Stimulated activated naive CD4-positive, alpha-beta T cell (primary cell): ENCODE measurements around the gene IL27RA.
"Not testable (repeated sequence)": the region's sequence is repeated elsewhere in the genome, so short reads cannot be mapped to it uniquely, and the experiment has no call there.

ENCODE experiments used
- DNase-seq, 6 experiments: peaks; one replicate each; lab custom pipeline; 2025; lab: John Stamatoyannopoulos, UW

Gene IL27RA

DNA sequence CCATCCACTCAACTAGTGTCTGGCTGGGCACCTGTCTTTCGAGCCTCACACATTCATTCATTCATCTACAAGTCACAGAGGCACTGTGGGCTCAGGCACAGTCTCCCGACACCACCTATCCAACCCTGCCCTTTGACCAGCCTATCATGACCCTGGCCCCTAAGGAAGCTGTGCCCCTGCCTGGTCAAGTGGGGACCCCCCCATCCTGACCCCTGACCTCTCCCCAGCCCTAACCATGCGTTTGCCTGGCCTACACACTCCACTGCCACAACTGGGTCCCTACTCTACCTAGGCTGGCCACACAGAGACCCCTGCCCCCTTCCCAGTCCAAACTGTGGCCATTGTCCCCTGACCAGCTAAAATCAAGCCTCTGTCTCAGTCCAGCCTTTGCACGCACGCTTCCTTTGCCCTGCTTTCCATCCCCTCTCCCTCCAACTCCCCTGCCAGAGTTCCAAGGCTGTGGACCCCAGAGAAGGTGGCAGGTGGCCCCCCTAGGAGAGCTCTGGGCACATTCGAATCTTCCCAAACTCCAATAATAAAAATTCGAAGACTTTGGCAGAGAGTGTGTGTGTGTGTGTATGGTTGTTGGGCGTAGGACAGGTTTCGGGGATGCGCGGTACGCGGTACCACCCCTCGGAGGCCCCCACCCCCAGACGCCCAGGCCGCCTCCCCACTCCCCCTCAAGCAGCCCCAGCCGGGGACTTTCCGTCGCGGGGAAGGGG is 404 bp upstream of the IL27RA start:
- peak in 2 of 6 experiments; percentile 80 to 81 for DNase-seq

DNA sequence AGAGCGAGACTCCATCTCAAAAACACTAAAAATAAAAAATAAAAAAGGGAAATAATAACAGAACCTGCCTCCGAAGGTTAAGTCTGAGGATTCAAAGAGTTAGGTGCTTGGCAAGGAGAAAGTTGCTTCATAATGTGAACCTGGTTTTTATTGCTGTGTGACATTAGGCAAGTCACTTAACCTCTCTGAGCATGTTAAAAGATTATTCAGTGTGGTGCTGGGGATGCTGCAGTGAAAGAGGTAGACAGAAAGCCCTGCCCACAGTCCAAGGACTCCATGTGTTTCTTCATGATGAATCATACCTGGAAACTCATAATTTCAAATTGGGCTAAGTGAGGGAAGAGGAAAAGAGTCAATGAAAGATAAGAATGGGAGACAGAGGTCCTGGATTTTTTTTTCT is 2.4 kb downstream of the IL27RA start:
- DNase-seq, result no peak

DNA sequence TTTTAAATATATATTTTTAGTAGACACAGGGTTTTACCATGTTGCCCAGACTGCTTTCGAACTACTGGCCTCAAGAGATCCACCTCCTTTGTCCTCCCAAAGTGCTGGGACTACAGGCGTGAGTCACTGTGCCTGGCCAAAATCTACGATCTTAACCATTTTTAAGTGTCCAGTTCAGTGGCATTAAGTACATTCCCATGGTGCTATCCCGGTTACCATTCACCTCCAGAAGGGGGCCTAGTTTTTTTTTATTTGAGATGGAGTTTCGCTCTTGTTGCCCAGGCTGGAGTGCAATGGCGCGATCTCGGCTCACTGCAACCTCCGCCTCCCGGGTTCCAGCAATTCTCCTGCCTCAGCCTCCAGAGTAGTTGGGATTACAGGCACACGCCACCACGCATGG is 3.6 kb downstream of the IL27RA start:
- DNase-seq, result not testable (repeated sequence)

DNA sequence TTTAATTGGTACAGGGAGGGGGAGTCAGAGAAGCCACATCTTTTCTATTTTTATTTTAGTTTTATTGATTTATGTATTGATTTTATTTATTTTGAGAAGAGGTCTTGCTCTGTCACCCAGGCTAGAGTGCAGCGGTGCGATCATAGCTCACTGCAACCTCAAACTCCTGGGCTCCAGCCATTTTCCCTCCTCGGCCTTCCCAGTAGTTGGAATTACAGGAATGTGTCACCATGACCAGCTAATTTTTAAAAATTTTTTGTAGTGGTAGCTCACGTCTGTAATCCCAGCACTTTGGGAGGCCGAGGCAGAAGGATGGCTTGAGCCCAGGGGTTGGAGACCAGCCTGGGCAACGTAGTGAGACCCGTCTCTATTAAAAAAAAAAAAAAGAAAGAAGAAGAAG is 4.1 kb downstream of the IL27RA start:
- DNase-seq, result no peak

DNA sequence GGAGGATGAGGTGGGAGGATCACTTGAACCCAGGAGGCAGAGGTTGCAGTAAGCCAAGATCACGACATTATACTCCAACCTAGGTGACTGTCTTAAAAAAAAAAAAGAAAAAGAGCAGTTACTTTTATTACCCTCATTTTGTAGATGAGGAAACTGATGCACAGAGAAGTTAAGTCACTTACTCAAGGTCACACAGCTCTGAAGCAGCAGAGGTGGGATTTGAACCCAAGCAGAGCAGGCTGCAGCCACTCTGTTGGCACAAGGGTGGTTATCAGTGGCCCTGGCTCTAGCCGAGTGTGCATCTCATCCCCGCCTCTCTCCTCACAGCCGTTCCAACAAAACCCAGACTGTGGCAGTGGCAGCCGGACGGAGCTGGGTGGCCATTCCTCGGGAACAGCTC is 7.6 kb downstream of the IL27RA start:
- no peak for DNase-seq

DNA sequence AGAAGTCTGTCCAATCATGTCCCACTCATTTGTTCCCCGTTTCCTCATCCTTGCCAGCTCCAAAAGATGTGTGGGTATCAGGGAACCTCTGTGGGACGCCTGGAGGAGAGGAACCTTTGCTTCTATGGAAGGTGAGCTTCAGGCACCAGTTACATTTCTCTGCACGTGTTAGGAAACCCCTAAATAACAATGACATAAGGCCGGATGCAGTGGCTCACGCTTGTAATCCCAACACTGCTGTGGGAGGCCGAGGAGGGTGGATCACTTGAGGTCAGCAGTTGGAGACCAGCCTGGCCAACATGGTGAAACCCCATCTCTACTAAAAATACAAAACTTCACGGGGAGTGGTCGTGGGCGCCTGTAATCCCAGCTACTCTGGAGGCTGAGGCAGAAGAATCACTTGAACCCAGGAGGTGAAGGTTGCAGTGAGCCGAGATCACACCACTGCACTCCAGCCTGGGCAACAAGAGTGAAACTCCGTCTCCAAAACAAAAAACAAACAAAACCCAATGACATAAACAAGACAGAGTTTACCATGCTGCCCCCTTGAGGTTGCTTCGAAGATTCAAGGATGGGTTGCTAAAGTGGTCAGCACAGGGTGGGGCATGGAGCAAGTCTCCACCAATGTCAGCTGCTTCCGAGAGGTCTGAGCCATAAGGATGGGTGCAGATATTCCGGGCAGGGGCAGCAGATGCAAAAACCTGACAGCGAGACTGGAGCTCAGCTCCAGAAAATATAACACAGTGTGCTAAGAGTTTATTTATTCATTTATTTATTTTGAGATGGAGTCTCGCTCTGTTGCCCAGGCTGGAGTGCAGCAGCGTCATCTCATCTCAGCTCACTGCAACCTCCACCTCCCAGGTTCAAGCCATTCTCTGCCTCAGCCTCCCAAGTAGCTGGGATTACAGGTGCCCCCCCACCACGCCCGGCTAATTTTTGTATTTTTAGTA is 11.4 kb downstream of the IL27RA start:
- DNase-seq, result peak in 3 of 6 experiments; percentile 14 to 32 (median 23)

DNA sequence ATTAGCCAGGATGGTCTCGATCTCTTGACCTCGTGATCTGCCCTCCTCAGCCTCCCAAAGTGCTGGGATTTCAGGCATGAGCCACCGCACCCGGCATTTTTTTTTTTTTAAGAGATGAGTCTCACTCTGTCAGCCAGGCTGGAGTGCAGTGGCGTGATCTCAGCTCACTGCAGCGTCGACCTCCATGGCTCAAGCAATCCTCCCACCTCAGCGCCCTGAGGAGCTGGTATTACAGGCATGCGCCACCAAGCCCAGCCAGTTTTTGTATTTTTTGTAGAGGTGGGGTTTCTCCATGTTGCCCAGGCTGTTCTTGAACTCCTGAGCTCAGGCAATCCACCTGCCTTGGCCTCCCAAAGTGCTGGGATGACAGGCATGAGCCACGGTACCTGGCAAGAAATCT is 16.3 kb downstream of the IL27RA start:
- not testable (repeated sequence) for DNase-seq

DNA sequence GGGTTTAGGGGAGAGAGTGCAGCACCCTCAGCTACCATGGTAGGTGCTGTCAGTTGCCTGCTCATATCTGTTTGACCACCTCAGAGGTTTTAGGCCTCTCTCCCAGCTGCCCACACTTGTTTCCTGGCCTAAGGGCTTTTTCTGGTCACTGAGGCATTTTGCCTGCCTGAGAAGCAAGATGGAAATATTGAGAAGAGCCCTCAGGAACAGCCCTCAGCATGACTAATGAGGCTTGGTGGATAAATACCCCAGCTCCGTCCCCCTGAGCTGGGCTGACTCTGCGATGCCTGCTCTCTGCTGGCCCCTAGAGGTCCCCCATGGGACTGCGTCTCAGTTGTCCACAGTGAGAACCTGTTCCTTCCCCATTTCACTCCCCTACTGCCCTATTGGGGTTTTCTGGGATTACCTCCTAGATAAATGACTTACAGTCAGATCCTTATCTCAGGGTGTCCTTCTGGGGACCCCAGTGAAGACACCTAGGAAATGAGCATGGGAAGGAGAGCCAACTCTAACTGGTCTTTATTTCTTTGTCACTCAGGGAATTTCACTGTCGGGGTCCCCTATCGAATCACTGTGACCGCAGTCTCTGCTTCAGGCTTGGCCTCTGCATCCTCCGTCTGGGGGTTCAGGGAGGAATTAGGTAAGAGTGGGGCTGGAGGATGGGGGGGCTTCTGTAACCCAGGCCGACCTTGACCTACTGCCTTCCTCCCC is 17.0 kb downstream of the IL27RA start:
- DNase-seq, result peak; percentile 25 to 78 (median 66)

DNA sequence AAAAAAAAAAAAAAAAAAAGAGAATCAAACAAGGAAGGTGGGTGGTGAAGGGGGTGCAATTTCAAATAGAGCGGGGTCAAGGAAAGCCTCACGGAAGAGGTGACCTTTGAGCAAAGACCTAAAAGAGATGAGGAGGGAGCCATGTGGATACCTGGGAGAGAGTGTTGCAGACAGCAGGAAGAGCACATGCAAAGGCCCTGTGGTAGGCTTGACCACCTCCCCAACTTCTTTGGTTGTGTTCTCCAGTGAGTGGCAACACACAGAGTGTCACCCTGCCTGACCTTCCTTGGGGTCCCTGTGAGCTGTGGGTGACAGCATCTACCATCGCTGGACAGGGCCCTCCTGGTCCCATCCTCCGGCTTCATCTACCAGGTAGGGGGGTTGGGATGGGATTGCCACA is 18.9 kb downstream of the IL27RA start:
- DNase-seq, result no peak

DNA sequence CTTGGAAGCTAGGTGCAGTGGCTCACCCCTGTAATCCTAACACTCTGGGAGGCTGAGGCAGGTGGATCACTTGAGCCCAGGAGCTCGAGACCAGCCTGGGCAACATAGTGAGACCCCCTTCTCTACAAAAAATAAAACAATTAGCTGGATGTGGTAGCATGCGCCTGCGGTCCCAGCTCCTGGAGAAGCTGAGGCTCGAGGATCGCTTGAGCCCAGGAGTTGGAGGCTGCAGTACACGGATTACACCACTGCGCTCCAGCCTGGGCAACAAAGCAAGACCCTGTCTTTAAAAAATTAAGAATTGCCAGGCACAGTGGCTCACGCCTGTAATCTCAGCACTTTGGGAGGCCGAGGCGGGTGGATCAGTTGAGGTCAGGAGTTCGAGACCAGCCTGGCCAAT is 19.4 kb downstream of the IL27RA start:
- DNase-seq, result not testable (repeated sequence)

DNA sequence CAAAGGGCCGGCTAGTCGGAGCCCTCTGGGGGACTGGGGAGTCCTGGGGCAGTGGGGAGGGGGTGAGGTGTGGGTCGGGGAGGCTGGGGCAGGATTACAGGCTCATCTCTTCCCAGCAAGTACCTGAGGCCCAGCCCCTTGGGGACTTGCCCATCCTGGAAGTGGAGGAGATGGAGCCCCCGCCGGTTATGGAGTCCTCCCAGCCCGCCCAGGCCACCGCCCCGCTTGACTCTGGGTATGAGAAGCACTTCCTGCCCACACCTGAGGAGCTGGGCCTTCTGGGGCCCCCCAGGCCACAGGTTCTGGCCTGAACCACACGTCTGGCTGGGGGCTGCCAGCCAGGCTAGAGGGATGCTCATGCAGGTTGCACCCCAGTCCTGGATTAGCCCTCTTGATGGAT is 20.4 kb downstream of the IL27RA start:
- no peak for DNase-seq

DNA sequence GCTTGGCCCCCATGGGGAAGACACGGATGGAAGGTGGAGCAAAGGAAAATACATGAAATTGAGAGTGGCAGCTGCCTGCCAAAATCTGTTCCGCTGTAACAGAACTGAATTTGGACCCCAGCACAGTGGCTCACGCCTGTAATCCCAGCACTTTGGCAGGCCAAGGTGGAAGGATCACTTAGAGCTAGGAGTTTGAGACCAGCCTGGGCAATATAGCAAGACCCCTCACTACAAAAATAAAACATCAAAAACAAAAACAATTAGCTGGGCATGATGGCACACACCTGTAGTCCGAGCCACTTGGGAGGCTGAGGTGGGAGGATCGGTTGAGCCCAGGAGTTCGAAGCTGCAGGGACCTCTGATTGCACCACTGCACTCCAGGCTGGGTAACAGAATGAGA is 20.9 kb downstream of the IL27RA start:
- DNase-seq, result no peak

DNA sequence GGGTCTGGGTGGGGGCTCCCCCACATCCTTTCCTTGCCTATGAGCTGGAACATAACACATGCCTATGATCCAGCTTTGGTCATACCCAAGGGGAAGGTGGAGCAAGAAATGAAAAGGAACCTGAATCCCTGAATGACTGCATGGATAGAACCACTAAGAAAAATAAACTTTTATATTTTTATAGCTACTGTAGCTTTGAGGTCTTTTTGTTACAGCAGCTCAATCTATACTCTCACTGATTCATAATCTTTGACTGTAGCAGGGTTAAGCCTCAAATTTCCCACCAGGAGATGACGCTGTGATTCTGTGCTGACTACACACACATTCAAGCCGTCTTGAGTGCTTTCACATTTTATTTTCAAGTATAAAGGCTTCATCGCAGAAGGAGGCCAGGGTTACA is 21.5 kb downstream of the IL27RA start:
- DNase-seq, result no peak

DNA sequence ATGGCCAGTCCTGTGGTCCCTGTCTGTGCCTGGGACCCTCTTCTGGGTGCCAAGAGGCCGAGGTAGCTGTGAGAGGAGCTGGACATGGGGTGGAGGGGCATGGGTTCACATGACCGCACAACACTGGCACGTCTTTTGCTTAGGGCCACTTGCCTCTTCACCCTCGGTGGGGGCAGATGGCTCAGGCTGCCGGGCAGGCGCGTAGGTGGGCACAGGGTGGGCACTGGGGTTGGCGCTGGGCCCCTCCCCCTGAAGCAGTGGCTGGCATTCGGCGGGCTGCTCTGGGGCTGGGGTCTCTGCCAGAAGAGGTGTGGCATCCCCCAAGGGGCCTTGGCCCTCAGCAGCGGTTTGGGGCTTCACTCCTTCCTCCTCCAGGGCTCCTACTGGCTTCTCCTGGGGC is 21.9 kb downstream of the IL27RA start:
- DNase-seq, result no peak

DNA sequence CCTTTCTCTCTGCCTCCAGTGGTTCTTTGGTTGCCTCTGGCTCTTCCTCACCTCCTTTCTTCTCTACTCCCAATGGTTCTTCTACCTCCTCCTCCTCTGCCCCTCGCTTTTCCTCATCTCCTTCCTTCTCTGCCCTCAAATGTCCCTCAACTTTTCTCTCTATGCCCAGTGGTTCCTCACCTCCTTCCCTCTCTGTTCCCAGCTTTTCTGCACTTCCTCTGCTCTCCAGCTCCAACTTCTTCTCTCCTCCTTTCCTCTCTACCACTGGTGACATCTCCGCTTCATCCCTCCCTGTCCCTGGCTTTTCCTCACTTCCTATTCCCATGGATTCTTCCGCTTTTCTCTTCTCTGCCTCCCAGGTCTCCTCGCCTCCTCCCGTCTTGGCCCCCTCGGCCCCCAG is 22.5 kb downstream of the IL27RA start:
- DNase-seq, result no peak

DNA sequence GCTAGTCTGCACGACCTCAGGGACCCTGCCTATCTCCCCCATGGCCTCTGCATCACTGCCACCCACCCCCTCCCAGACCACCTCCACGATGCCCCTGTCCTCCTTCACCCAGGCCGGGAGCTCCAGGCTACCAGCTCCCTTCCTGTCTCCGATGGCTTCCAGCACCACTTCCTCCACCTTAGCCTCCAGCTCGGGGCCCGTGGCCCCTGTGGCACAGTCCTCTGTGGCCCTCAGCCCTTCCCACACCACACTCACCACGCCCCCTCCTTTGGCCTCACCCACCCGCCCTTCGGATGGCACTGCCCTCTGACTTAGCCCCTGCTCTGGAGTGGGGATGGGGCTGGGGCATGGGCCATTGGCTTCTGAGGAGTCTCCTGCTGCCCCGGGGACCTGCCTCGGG is 23.2 kb downstream of the IL27RA start:
- DNase-seq, result no peak

DNA sequence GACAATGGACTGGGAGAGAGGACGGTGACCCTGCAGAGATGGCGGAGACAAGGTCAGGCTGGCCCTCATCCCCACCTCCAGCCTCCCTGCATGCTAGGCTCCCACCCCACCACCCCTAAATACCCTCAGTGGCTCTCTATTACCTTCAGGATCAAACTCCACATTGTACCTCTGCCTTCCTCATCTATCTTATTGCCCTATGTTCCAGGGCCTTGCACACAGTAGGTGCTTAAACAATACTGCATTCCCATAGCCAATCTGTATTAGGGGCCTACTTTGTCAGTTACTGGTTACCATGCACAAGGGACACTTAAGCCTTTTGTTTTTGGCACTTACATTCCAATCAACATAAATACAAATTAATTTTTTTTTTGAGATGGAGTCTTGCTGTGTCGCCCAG is 23.8 kb downstream of the IL27RA start:
- DNase-seq, result no peak

DNA sequence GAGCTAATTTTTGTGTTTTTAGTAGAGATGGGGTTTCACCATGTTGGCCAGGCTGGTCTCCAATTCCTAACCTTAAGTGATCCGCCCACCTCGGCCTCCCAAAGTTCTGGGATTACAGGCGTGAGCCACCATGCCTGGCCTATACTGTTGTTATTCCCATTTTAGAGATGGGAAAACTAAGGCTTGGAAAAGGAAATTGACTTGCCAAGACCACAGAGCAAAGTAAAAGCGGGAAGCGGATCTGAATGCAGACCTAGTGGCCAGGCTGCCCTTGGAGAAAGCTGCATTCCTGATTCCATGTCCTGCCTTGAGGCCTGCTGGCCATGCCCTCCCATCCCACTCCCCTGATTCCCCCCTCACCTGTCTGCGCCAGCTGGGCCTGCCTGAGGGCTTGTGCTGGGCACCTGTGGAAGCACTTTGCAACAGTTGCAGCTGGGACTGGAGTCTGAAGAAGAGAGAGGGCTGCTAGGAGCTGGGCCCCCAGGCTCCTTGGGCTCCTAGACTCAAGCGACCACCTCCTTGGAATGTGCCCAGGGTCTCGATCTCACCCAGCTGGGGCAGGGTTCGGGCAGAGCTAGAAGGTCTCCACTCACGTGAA is 24.6 kb downstream of the IL27RA start:
- DNase-seq, result no peak

DNA sequence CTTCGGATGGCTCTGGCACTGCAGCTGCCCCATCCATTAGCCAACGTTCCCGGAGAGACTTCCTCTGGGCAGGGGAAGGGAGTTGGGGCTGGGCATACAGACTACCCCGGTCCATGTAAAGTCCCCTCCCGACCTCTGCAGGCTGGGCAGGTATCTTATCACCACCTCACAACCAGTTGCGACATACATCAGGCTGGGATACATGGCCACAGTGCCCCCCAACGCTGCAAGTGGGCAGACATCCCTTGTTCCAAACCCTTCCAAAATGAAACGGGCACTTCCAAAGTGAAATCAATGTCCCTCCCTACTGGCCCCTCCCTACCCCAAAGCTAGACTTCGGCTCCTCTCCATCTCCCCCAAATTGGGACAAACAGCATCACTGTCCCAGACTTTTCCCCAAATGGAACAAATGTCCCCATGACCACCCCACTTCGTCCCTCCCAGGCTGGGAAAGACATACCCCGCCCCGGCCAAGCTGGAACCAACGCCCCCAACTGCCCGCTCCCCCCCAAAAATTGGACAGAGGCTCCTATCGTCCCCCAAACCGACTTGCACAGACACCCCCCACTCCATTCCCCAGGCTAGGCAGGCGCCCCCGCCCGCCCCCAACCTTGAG is 25.3 kb downstream of the IL27RA start:
- DNase-seq, result no peak

DNA sequence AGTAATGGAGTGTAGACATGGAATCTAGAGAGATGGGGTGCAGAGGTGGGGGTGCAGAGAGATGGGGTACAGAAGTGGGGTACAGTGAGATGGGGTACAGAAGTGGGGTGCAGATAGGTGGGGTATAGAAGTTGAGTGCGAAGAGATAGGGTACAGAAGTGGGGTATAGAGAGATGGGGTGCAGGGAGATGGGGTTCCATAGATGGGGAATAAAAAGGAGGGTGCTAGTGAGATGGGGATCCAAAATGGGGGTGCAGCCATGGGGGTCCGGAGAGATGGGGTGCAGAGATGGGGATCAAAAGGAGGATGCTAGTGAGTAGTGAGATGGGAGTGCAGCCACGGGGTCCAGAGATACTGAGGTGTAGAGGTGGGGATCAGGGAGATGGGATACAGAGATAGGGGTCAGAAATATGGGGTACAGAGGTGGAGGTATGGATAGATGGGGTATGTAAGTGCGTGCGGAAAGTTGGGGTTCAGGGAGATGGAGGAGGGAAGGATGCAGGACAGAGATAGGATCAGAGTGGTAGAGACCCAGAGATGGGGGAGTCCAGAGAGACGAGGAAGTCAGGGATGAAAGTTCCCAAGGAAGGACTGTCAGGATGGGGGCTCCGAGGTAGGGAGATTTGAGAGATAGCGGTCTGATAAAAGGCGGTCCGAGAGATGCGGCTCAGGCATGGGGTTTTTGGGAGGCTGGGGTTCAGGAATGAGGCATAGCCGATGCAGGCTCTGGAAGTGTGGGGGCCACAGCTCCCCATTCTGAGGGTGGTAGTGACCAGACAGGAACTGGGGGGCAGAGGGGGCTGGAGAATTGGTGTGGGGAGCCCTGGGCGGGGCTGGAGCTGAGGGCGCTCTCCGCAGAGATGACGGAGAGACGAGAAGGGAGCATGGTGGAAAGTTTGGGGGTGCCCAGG is 26.9 kb downstream of the IL27RA start:
- DNase-seq, result no peak

DNA sequence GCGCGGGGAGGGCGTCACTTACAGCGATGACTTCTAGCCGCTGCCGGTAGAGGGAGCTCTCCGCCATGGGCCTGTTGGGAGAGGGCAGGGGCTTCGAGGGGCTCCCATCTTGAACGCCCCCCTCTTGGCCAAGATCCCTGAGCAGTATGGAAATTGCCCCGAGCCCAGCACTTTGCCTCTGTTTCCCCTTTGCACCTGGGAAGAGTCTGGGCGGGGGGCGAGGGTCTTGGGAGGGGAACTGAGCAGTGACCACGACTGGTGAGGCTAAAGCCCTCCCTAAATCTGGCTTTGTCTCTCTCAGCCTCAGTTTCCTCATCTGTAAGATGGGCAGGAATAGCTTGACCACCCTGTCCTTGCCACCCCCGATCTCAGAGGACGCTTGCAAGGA is 27.5 kb downstream of the IL27RA start:
- peak in 5 of 6 experiments; percentile 22 to 35 (median 30) for DNase-seq
